Hematopoietic multipotent progenitor cell treated with erythropoietin and hydrocortisone succinate and interleukin-3 and kit ligand, for 15 days (in vitro differentiated cells): ENCODE measurements around the gene PPFIA1.
A peak's percentile ranks its signal among the peaks of the same experiment; 100 is the strongest.

ENCODE experiments used
- DNase-seq: peaks from one replicate; pipeline ENCODE4 v3.0.0-alpha.2; 2015; ENCODE audit warnings: low spot score

PPFIA1 gene

GRCh38 chr11:70270104-70270876 lies at the start of gene PPFIA1:
Gene PPFIA1 (plus strand): TSS chr11:70270690. CDS start chr11:70272173, 1,483 bp downstream.
- DNase-seq: peak; percentile 95

- DNase-seq: no peak
These were observed 49.6 kb upstream of the PPFIA1 start for GRCh38 chr11:70220920-70221319.

GRCh38 chr11:70225681-70226177 lies 44.8 kb upstream of the PPFIA1 start:
- DNase-seq: no peak

- no peak for DNase-seq
These were observed 44.3 kb upstream of the PPFIA1 start for GRCh38 chr11:70226183-70226582.

GRCh38 chr11:70226967-70227366 lies 43.5 kb upstream of the PPFIA1 start:
- DNase-seq: no peak

- DNase-seq: no peak
These were observed 40.8 kb upstream of the PPFIA1 start for GRCh38 chr11:70229737-70230136.

GRCh38 chr11:70230151-70230839 lies 40.2 kb upstream of the PPFIA1 start:
- no peak for DNase-seq

- no peak for DNase-seq
These were observed 39.4 kb upstream of the PPFIA1 start for GRCh38 chr11:70230840-70231710.

GRCh38 chr11:70233034-70233433 lies 37.5 kb upstream of the PPFIA1 start:
- no peak for DNase-seq

GRCh38 chr11:70233511-70233934 lies 37.0 kb upstream of the PPFIA1 start:
- no peak for DNase-seq

- no peak for DNase-seq
These were observed 36.5 kb upstream of the PPFIA1 start for GRCh38 chr11:70233962-70234361.

GRCh38 chr11:70240337-70240736 lies 30.2 kb upstream of the PPFIA1 start:
- DNase-seq: no peak

- no peak for DNase-seq
These were observed 28.8 kb upstream of the PPFIA1 start for GRCh38 chr11:70241709-70242108.

- DNase-seq: no peak
These were observed 27.6 kb upstream of the PPFIA1 start for GRCh38 chr11:70242885-70243284.

- no peak for DNase-seq
These were observed 26.4 kb upstream of the PPFIA1 start for GRCh38 chr11:70243912-70244652.

- DNase-seq: no peak
These were observed 25.8 kb upstream of the PPFIA1 start for GRCh38 chr11:70244698-70245097.

- DNase-seq: no peak
These were observed 24.3 kb upstream of the PPFIA1 start for GRCh38 chr11:70246196-70246595.

GRCh38 chr11:70247042-70247709 lies 23.3 kb upstream of the PPFIA1 start:
- DNase-seq: no peak

- no peak for DNase-seq
These were observed 22.8 kb upstream of the PPFIA1 start for GRCh38 chr11:70247710-70248072.

GRCh38 chr11:70250876-70251658 lies 19.4 kb upstream of the PPFIA1 start:
- no peak for DNase-seq
